Measurements from ENCODE around the gene GYS2.

Gene GYS2

GRCh38 chr12:21551841-21552465 lies 52.7 kb downstream of the GYS2 start:
- DNase-seq, result no peak

- no peak for DNase-seq
These were observed 57.2 kb downstream of the GYS2 start for GRCh38 chr12:21547437-21547836.

DNA sequence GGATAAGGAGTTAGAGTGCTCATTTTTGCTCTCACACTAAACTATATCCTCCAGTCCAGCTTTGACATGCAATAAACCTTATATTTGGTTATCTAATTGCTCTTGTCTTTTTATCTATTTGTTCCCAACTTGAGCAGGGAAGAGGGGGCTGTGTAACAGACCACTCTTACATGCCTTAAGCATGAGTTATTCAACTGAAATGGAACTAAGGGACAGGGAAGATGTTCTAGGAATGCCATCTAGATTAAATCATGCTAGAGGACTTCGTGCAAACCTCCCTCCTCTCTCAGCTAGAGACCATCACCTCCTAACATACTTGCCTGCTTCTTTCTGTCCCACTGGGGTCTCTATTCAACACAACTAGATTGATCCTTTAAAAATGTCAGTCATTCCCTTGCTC lies 57.9 kb downstream of the GYS2 start:
- DNase-seq, result no peak

- DNase-seq, result no peak
These were observed 59.1 kb downstream of the GYS2 start for GRCh38 chr12:21545557-21545956.

DNA sequence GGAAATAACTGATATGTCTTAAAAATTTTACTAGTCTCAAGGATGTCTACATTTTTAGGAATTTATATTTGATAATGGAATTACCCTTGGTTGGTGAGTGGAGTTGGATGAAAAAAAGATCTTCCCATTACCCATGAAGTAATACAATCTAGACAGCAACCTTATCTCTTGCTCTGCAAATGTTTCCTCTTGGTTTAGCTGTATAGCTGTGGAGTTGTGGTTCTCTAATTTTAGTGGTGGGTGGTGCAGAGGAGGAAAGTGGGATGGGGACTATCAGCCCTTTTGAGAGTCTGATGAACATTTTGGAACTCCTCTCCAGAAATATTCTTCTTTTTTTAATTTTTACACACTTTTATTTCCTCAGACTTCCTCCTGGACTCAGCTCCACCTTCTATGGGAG lies 61.5 kb downstream of the GYS2 start:
- DNase-seq, result no peak

DNA sequence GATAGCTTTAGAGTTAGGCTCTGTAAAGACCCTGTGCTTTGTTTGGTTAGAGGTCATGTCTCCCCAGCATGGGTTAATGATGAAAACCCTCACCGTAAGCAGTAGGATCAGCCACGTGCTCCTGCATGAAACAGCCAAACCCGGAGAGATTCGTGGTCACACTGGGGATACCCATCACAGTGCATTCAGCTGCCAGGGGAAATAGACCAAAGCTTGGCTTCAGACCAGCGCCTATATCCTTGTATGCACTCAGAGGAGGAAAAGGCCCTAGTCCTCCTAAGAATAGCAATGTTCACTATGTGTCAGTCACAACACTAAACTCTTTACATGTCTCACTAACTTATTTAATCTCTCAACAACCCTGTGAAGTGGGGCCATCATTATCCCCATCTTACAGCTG lies 62.2 kb downstream of the GYS2 start:
- no peak for DNase-seq

DNA sequence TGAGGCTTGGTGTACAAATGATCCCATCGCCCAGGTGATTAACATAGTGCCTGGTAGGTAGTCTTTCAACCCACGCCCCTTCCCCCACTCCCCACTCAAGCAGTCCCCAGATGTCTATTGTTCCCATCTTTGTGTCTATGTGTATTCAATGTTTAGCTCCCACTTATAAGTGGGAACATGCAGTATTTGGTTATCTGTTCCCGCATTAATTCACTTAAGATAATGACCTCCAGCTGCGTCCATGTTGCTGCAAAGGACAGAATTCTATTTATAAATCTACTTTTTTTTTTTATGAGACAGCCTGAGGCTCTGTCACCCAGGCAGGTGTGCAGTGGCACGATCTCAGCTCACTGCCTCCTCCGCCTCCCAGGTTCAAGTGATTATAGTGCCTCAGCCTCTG lies 62.9 kb downstream of the GYS2 start:
- DNase-seq, result no peak

DNA sequence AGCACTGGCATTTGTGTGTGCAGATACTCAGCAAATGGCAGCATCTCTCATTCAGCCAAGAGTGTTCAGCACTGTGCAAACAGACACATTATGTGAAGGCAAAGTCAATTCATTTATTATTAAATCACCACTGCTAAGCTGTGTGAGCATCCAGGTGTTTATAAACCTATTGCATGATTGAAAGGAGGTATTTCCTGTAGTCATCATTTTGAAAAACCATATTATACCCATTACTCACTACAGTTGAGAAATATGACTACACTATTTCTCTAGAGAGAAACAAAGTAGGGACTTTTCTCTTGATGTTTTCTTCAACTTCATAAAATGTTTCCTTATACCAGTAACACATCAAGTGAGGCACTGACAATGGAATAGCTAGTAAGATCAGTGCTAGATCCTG lies 64.8 kb downstream of the GYS2 start:
- DNase-seq, result no peak

- DNase-seq, result no peak
These were observed 66.5 kb downstream of the GYS2 start for GRCh38 chr12:21538061-21538653.

DNA sequence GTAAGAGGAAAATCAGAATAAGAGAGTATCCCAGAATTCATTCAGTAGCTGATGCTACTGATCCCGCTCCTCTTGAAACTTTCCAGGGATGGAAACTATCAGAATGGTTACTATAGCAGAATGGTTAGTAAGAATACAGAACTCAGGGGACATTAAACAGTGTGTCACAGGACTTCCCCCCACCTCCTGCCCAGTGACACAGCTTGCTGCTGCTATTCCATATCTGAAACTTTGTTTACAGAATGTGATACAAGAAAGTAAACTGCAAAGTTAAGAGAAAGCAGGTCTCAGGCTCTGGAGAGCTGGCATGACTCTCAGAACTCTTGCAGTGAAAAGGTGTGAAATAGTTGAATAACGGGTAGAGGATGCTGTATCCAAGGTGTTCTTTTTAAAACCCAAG lies 75.2 kb downstream of the GYS2 start:
- no peak for DNase-seq

DNA sequence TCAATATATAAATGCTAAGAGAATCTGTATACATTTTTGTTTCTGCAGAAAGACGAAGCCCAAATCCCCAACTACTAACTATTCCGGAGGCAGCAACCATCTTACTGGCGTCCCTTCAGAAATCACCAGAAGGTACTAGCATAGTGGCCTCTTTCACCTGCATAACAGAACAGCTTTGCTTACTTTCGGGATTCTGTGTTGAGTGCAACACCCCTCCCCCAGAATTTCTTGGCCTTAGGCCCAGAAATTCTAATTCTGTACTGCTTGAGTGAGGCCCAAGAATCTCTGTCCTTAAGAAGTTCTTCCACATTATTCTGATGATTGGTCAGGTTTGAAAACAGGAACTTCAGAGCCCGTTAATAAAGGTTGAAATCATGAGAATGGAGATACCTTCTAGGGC lies 75.7 kb downstream of the GYS2 start:
- no peak for DNase-seq

GRCh38 chr12:21527451-21528180 lies 77.0 kb downstream of the GYS2 start:
- peak; percentile 34 for DNase-seq

DNA sequence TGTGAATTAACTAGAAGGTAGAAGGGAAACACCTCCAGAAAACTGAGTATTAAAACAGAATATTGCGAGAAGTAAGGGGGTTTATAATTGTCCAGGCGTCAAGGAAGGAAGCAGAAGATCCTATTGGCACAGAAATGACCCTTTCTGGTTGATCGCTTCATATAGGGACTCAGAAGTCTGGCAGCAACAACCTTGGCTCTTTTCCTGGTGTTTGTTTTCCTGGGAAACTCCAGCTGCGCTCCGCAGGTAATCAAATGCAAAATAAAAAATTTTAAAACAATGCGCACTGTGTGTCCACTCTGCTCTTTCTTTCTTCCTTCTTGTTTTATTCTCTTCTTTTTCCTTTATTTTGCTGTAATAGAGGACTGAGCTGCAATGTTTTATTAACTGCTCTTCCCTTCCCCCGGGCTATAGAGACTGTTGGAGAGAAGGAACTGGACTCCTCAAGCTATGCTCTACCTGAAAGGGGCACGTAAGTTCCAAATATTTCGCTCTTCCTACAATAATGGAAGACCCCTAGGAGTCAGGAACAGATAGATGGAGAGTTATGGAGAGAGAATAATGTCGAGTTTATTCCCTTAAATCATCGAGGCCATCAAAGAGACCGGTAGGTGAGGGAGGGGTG lies 77.8 kb downstream of the GYS2 start:
- no peak for DNase-seq

- no peak for DNase-seq
These were observed 78.6 kb downstream of the GYS2 start, which contains the start of gene SPX for GRCh38 chr12:21526053-21526452. Gene SPX, plus strand, starts transcription at chr12:21526296. Its CDS starts 177 bp downstream, at chr12:21526473.

- no peak for DNase-seq
These were observed 81.5 kb downstream of the GYS2 start for GRCh38 chr12:21523148-21523547.

DNA sequence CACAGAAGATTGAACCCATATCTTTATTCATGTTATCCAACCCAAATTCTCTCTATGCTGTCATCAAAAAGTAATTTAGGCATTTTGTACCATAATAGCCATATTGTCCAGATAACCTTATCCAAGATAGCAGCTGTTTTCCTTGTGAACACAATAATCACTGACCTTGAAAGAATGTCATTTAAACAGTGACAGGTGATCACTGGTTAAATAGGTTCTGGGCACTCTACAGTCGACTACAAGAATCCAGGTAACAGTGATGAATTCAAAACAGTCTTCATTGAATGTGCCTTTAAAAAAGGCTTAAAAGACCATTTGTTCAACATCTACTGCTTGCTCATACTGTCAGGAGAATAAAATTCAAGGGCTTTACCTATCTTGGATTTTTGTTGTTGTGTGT lies 83.1 kb downstream of the GYS2 start:
- DNase-seq, result no peak

- DNase-seq, result no peak
These were observed 86.2 kb downstream of the GYS2 start for GRCh38 chr12:21518451-21518850.

DNA sequence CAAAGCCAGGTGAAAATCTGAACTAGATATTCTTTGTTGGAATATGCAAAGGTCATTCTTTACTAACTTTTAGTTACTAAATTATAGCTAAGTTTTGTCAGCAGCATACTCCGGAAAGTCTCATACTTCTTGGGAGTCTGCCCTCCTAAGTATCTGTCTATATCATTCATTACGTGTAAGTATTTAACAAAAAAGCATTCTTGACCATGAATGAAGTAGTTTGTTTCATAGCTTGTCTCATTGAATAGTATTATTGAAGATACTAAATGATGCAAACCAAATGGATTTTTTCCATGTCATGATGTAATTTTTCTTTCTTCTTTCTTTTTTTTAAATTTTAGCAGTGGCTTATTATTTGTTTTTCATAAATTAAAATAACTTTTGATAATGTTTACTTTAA lies 88.4 kb downstream of the GYS2 start:
- DNase-seq, result no peak

DNA sequence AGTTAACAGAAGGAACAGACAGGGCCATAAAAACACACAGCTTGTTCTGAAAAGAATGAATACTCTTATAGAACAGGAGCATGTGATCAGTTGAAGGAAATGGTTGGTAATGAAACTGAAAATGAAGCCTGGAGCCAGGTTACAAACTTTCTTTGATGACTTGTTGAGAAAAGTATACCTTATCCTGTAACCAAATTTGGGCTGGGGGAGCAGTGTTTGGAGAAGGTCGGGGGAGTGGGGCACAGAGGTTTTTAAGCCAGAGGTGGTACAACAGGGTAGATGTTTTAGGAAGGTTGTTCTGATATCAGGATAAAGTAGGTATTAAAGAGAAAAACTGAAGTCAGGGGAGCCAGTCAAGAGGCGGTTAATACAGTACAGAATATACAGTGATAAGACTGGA lies 94.9 kb downstream of the GYS2 start:
- DNase-seq, result peak; percentile 41

GRCh38 chr12:21507849-21508248 lies 96.8 kb downstream of the GYS2 start:
- DNase-seq, result no peak

DNA sequence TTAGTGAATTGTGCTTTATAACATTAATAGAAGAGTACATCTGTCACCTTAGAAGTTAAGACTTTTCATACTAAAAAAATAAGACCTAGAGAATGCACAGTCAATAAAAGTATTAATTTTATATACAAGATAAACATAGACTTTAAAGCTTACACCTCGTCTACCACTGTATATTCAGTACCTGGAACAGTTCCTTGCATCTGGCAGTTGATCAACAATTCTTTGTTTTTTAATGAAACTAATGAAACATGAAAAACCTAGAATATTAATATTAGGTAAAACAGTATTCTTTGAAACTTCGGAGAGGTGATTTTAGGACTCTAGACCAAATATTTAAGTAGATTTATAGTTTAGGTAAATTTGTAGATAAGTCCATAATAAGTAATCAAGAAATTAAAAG lies 98.8 kb downstream of the GYS2 start:
- DNase-seq, result no peak

DNA sequence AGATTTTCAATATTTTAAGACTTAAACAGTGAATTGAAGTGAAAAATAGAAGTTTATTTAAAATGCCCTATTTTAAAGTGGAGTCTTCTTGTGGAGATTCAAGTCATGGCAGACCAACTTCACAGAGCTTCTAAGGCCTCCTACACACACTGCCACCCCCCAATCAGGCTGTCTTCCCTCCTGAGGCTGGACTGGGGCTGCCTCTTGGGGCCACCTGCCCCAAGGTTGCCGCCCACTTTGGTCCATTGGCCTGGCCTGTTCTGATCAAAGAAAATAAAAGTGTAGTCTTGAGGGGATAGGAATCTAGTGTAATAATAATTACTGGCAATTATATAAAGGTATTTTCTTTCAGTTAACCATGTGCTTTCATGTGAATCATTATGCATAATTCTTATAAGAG lies 101.8 kb downstream of the GYS2 start:
- DNase-seq, result no peak

DNA sequence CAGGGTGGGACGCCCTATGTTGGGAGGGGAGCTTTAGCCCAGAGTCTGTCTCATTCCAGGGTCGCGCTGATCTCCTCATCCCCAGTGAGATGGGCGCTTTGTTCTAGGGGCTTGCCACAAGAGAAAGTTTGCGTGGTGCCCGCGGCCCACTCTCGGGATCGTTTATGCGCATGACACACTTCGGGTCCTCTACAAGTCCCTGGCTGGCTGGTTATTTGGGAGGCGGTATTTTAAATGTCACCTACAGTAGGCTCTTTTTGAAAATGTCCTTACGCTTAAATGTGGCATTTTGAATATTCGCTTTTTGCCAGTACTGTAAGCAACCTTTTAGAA lies 102.5 kb downstream of the GYS2 start:
- peak; percentile 32 for DNase-seq
